SK-N-SH treated with all-trans-retinoic acid at 6 μM for 48 hours (cell line): Measurements from ENCODE around the gene IL23R.

Experiments used
- BACH2 ChIP-seq: fragments of 250-450 bp; sonication (Bioruptor Pico); IDR thresholded peaks from 2 replicates; pipeline ENCODE4 v1.9.0; 2021; ENCODE audit warnings: mild to moderate bottlenecking, borderline replicate concordance
- CREB5 ChIP-seq: fragments of 250-450 bp; sonication (Bioruptor Pico); IDR thresholded peaks from 2 replicates; pipeline ENCODE4 v1.5.1; 2020; ENCODE audit warnings: low read depth, mild to moderate bottlenecking, moderate library complexity
- CSDC2 ChIP-seq: fragments of 250-450 bp; sonication (Bioruptor Pico); IDR thresholded peaks from 2 replicates; pipeline ENCODE4 v1.5.0; 2020; ENCODE audit warnings: mild to moderate bottlenecking, moderate library complexity
- GLIS3 ChIP-seq: fragments of 250-450 bp; sonication (Bioruptor Pico); IDR thresholded peaks from 2 replicates; pipeline ENCODE4 v1.5.0; 2020; ENCODE audit warnings: mild to moderate bottlenecking, moderate library complexity
- ISL1 ChIP-seq: fragments of 250-450 bp; sonication (Bioruptor Pico); IDR thresholded peaks from 2 replicates; pipeline ENCODE4 v2.1.2; 2022; ENCODE audit warnings: mild to moderate bottlenecking, moderate library complexity
- OSR1 ChIP-seq: fragments of 250-450 bp; sonication (Bioruptor Pico); IDR thresholded peaks from 2 replicates; pipeline ENCODE4 v1.8.0; 2022; ENCODE audit warnings: moderate library complexity, mild to moderate bottlenecking, inconsistent platforms
- PATZ1 ChIP-seq: fragments of 250-450 bp; sonication (Bioruptor Pico); IDR thresholded peaks from 2 replicates; pipeline ENCODE4 v1.8.0; 2020; ENCODE audit warnings: mild to moderate bottlenecking, moderate library complexity, borderline replicate concordance
- RARB ChIP-seq: fragments of 250-450 bp; sonication (Bioruptor Pico); IDR thresholded peaks from 2 replicates; pipeline ENCODE4 v1.8.0; 2021; ENCODE audit warnings: mild to moderate bottlenecking, moderate library complexity
- TCF4 ChIP-seq: fragments of 250-450 bp; sonication (Bioruptor Pico); IDR thresholded peaks from 2 replicates; pipeline ENCODE4 v1.8.0; 2021; ENCODE audit warnings: mild to moderate bottlenecking, moderate library complexity, borderline replicate concordance
- ZC3H10 ChIP-seq: fragments of 250-450 bp; sonication (Bioruptor Pico); IDR thresholded peaks from 2 replicates; pipeline ENCODE4 v1.5.1; 2021; ENCODE audit warnings: mild to moderate bottlenecking, moderate library complexity
- ZFP30 ChIP-seq: fragments of 450-650 bp; formaldehyde crosslinking; IDR thresholded peaks from 2 replicates; pipeline ENCODE4 v1.5.0; 2022; ENCODE audit warnings: mild to moderate bottlenecking, moderate library complexity
- ZNF8 ChIP-seq: fragments of 450-650 bp; formaldehyde crosslinking; IDR thresholded peaks from 2 replicates; pipeline ENCODE4 v1.5.0; 2020; ENCODE audit warnings: mild to moderate bottlenecking, moderate library complexity
- TF ChIP-seq, protein P1 (sequence below): fragments of 250-450 bp; sonication (Bioruptor Pico); IDR thresholded peaks from 2 replicates; pipeline ENCODE4 v1.5.0; 2020; ENCODE audit warnings: mild to moderate bottlenecking, moderate library complexity
- TF ChIP-seq, protein P2 (sequence below): fragments of 250-450 bp; sonication (Bioruptor Pico); IDR thresholded peaks from 2 replicates; pipeline ENCODE4 v1.8.0; 2021; ENCODE audit warnings: low read depth, mild to moderate bottlenecking, moderate library complexity, borderline replicate concordance

DNA sequence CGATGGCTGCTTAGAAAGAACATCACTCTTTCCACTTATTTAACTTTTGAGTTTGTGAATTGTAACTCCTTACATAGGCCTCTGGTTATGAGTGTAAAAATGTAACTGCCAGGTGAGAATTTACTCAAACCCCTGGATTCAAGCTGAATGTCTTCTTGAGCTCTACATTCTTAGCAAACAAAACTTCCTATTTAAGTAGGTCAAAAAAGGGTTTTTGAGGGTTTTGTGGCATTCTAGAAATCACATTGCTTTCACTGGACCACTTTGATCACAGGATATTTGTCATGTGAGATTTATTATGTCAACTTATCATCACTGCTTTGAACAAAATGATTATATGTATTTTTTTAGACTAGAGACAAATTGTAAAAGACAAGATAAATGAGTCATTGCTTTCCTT lies 5.7 kb downstream of the IL23R start:
- TF ChIP-seq RARB (CRISPR knock-in tag), result no peak
- TF ChIP-seq BACH2, result no peak
- TF ChIP-seq ISL1 (CRISPR knock-in tag), result no peak
- no peak for TF ChIP-seq ZFP30 (CRISPR knock-in tag)
- no peak for TF ChIP-seq PATZ1
- TF ChIP-seq, protein P1, sequence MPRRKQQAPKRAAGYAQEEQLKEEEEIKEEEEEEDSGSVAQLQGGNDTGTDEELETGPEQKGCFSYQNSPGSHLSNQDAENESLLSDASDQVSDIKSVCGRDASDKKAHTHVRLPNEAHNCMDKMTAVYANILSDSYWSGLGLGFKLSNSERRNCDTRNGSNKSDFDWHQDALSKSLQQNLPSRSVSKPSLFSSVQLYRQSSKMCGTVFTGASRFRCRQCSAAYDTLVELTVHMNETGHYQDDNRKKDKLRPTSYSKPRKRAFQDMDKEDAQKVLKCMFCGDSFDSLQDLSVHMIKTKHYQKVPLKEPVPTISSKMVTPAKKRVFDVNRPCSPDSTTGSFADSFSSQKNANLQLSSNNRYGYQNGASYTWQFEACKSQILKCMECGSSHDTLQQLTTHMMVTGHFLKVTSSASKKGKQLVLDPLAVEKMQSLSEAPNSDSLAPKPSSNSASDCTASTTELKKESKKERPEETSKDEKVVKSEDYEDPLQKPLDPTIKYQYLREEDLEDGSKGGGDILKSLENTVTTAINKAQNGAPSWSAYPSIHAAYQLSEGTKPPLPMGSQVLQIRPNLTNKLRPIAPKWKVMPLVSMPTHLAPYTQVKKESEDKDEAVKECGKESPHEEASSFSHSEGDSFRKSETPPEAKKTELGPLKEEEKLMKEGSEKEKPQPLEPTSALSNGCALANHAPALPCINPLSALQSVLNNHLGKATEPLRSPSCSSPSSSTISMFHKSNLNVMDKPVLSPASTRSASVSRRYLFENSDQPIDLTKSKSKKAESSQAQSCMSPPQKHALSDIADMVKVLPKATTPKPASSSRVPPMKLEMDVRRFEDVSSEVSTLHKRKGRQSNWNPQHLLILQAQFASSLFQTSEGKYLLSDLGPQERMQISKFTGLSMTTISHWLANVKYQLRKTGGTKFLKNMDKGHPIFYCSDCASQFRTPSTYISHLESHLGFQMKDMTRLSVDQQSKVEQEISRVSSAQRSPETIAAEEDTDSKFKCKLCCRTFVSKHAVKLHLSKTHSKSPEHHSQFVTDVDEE (CRISPR knock-in tag), result no peak
- no peak for TF ChIP-seq CSDC2 (CRISPR knock-in tag)
- TF ChIP-seq, protein P2, sequence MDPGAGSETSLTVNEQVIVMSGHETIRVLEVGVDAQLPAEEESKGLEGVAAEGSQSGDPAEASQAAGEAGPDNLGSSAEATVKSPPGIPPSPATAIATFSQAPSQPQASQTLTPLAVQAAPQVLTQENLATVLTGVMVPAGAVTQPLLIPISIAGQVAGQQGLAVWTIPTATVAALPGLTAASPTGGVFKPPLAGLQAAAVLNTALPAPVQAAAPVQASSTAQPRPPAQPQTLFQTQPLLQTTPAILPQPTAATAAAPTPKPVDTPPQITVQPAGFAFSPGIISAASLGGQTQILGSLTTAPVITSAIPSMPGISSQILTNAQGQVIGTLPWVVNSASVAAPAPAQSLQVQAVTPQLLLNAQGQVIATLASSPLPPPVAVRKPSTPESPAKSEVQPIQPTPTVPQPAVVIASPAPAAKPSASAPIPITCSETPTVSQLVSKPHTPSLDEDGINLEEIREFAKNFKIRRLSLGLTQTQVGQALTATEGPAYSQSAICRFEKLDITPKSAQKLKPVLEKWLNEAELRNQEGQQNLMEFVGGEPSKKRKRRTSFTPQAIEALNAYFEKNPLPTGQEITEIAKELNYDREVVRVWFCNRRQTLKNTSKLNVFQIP, result no peak
- TF ChIP-seq ZNF8 (CRISPR knock-in tag), result no peak
- no peak for TF ChIP-seq OSR1 (CRISPR knock-in tag)
- no peak for TF ChIP-seq TCF4 (CRISPR knock-in tag)
- no peak for TF ChIP-seq CREB5 (CRISPR knock-in tag)
- TF ChIP-seq ZC3H10 (CRISPR knock-in tag), result no peak
- TF ChIP-seq GLIS3 (CRISPR knock-in tag), result no peak
